GM10248 (cell line): ENCODE measurements around the gene PBX1.

Experiments
- CTCF ChIA-PET: fragments of 300-600 bp; sonication (Branson Sonifier 250); formaldehyde crosslinking; extraction: SDS; loops from one replicate; lab custom pipeline; 2021; ENCODE audit warnings: antibody characterized with exemption; lab: Yijun Ruan, JAX
- POLR2A ChIA-PET: fragments of 350-650 bp; sonication (Branson Sonifier 250); formaldehyde crosslinking; extraction: SDS; loops from one replicate; lab custom pipeline; 2020; ENCODE audit warnings: antibody characterized with exemption; lab: Yijun Ruan, JAX
- DNase-seq: peaks from one replicate; pipeline ENCODE4 v3.0.0; 2012; ENCODE audit errors: extremely low spot score
- CTCF ChIP-seq: IDR thresholded peaks from 2 replicates; pipeline ENCODE4 v1.5.1; 2012; ENCODE audit warnings: mild to moderate bottlenecking, low read depth; ENCODE audit errors: extremely low read depth, missing control alignments, control extremely low read depth

PBX1 gene

DNA sequence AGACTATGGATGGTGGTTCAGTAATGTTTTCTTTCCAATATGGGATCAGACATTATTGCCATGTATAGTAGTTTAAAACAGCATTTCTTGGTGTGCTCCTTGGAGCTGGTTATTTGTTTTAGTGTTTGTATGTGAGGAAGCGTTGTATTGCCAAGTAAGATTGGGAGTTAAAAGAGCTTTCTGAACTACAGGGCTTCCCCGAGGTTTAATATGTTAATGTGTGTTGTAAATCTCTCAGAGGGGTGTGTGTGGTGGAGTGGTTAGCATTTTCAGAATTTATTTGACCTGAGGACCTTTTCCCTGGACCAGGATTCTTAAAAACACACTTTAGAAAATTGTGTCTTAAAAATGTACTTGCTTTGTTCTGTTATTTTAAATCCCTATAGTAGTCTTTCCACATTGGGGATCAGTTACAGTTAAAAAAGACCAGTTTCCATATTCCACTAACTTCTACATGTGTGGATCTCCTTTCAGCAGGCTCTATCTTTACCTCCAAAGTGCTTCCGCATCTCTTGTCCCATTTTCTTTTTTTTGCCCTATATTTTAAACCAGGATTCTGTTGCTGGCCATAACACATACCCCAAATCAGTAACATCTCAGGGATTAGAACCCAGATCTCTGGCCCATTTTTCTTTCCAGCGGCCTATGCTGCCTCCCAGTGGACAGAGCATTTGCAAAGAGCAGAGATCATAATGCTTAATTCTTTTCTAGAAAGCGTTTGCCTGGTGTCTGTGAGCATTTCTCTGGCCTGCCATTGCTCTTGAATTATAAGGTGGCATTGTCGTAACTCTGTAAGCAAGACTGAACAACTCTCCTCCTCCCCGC lies 58.6 kb downstream of the PBX1 start:
- DNase-seq: no peak
- TF ChIP-seq CTCF: no peak
- ChIA-PET CTCF (interaction anchor here (1.6 kb wide), 1 partner anchor 12 kb away, joined by 5 read pairs; no protein-coding TSS in a partner anchor), POLR2A (no interaction called here)

- DNase-seq: no peak
- ChIA-PET CTCF (interaction anchor here (1.1 kb wide), 1 partner anchor 1208 kb away, joined by 4 read pairs; no protein-coding TSS in a partner anchor), POLR2A (no interaction called here)
- no peak for TF ChIP-seq CTCF
Observed at GRCh38 chr1:164618202-164618564, 59.2 kb downstream of the PBX1 start.

- POLR2A ChIA-PET: no interaction called here
- no peak for TF ChIP-seq CTCF
- CTCF ChIA-PET: interaction anchor here (0.8 to 1.1 kb wide), 2 partner anchors 9 to 1209 kb away, joined by 3 to 4 read pairs; no protein-coding TSS in a partner anchor
- DNase-seq: no peak
Observed at GRCh38 chr1:164619006-164619784, 60.2 kb downstream of the PBX1 start.

GRCh38 chr1:164622068-164622845 lies 63.3 kb downstream of the PBX1 start:
- no peak for TF ChIP-seq CTCF
- ChIA-PET POLR2A (no interaction called here), CTCF (no interaction called here)
- no peak for DNase-seq

- CTCF ChIA-PET: interaction anchor here (1.1 kb wide), 1 partner anchor 12 kb away, joined by 3 read pairs; no protein-coding TSS in a partner anchor
- no peak for DNase-seq
- TF ChIP-seq CTCF: no peak
- POLR2A ChIA-PET: no interaction called here
Observed at GRCh38 chr1:164623805-164624204, 64.8 kb downstream of the PBX1 start.

DNA sequence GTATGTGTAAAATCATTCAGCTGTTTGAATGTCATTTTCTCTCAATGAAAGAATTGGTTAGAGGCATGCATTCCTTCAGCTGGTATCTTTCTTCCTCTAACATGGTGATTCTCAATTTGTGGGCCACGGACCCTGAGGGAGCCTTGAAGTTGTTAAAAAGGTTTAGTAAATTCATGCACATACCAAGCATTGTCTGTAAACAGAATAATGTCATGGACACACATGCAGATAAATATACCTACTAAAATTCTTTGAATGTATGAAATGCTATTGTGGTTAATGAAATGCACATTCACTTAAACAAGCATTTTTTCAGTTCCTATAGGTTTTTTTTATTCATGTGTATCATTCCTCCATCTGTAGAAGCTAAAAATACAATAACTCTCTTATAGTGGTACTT lies 65.4 kb downstream of the PBX1 start:
- CTCF ChIA-PET: interaction anchor here (1.1 kb wide), 1 partner anchor 13 kb away, joined by 3 read pairs; no protein-coding TSS in a partner anchor
- POLR2A ChIA-PET: no interaction called here
- no peak for TF ChIP-seq CTCF
- no peak for DNase-seq
